WTC11 (cell line): Measurements from ENCODE around the gene GCFC2.

ENCODE experiments used
- ETV6 ChIP-seq: sonication (generic); formaldehyde crosslinking; IDR thresholded peaks from 2 replicates; pipeline ENCODE4 v1.8.1; 2022; ENCODE audit warnings: mild to moderate bottlenecking, missing genetic modification reagents
- IRF2 ChIP-seq: sonication (generic); formaldehyde crosslinking; IDR thresholded peaks from 2 replicates; pipeline ENCODE4 v1.8.0; 2022; ENCODE audit warnings: low read depth, missing genetic modification reagents, borderline replicate concordance
- KAT7 ChIP-seq: sonication (generic); formaldehyde crosslinking; IDR thresholded peaks from 2 replicates; pipeline ENCODE4 v1.8.1; 2023; ENCODE audit warnings: missing genetic modification reagents, mild to moderate bottlenecking, borderline replicate concordance
- MAX ChIP-seq: sonication (generic); formaldehyde crosslinking; IDR thresholded peaks from 2 replicates; pipeline ENCODE4 v1.8.0; 2022; ENCODE audit warnings: mild to moderate bottlenecking, missing genetic modification reagents
- NR2C2 ChIP-seq: sonication (generic); formaldehyde crosslinking; IDR thresholded peaks from 2 replicates; pipeline ENCODE4 v1.8.0; 2022; ENCODE audit warnings: mild to moderate bottlenecking, missing genetic modification reagents
- SP1 ChIP-seq: sonication (generic); formaldehyde crosslinking; conservative IDR thresholded peaks from 2 replicates; pipeline ENCODE4 v1.8.1; 2022; ENCODE audit warnings: missing genetic modification reagents
- TEAD4 ChIP-seq: sonication (generic); formaldehyde crosslinking; IDR thresholded peaks from 2 replicates; pipeline ENCODE4 v1.8.0; 2022; ENCODE audit warnings: mild to moderate bottlenecking, missing genetic modification reagents
- ZNF416 ChIP-seq: fragments of 250-450 bp; sonication (Bioruptor Pico); IDR thresholded peaks from 2 replicates; pipeline ENCODE4 v1.9.0; 2021; ENCODE audit warnings: mild to moderate bottlenecking, inconsistent platforms
- TF ChIP-seq, protein P1 (sequence below): fragments of 200-600 bp; IDR thresholded peaks from 2 replicates; pipeline ENCODE4 v1.8.0; 2022; ENCODE audit warnings: antibody characterized with exemption
- TF ChIP-seq, protein P2 (sequence below): sonication (generic); formaldehyde crosslinking; conservative IDR thresholded peaks from 2 replicates; pipeline ENCODE4 v1.8.1; 2023; ENCODE audit warnings: mild to moderate bottlenecking, low read depth, missing genetic modification reagents, moderate library complexity

DNA sequence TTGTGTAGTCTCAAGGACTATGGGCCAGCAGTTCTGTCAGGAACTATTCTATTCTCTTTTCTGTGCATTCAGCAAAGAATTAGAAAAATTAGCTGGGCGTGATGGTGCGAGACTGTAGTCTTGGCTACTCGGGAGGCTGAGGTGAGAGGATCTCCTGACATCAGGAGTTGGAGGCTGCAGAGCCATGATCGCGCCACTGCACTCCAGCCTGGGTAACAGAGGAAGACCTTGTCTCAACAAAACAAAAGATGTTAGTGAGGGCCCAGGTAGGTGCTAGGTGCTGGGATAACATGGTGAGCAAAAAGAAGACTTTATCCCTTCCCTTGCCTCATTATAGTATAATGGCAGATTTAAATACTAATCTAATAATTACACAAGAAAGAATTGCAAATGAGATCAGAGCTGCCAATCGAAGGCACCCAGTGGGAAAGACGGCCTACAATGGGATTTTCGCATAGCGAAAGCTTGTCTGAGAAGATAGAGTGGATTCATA lies 64.6 kb downstream of the GCFC2 start:
- TF ChIP-seq ETV6 (no peak), MAX (CRISPR knock-in tag) (no peak), TEAD4 (CRISPR knock-in tag) (no peak), KAT7 (CRISPR knock-in tag) (no peak), ZNF416 (CRISPR knock-in tag) (no peak), SP1 (CRISPR knock-in tag) (no peak), NR2C2 (CRISPR knock-in tag) (no peak), IRF2 (CRISPR knock-in tag) (no peak)
- TF ChIP-seq, protein P1, sequence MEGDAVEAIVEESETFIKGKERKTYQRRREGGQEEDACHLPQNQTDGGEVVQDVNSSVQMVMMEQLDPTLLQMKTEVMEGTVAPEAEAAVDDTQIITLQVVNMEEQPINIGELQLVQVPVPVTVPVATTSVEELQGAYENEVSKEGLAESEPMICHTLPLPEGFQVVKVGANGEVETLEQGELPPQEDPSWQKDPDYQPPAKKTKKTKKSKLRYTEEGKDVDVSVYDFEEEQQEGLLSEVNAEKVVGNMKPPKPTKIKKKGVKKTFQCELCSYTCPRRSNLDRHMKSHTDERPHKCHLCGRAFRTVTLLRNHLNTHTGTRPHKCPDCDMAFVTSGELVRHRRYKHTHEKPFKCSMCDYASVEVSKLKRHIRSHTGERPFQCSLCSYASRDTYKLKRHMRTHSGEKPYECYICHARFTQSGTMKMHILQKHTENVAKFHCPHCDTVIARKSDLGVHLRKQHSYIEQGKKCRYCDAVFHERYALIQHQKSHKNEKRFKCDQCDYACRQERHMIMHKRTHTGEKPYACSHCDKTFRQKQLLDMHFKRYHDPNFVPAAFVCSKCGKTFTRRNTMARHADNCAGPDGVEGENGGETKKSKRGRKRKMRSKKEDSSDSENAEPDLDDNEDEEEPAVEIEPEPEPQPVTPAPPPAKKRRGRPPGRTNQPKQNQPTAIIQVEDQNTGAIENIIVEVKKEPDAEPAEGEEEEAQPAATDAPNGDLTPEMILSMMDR = no peak
- TF ChIP-seq, protein P2, sequence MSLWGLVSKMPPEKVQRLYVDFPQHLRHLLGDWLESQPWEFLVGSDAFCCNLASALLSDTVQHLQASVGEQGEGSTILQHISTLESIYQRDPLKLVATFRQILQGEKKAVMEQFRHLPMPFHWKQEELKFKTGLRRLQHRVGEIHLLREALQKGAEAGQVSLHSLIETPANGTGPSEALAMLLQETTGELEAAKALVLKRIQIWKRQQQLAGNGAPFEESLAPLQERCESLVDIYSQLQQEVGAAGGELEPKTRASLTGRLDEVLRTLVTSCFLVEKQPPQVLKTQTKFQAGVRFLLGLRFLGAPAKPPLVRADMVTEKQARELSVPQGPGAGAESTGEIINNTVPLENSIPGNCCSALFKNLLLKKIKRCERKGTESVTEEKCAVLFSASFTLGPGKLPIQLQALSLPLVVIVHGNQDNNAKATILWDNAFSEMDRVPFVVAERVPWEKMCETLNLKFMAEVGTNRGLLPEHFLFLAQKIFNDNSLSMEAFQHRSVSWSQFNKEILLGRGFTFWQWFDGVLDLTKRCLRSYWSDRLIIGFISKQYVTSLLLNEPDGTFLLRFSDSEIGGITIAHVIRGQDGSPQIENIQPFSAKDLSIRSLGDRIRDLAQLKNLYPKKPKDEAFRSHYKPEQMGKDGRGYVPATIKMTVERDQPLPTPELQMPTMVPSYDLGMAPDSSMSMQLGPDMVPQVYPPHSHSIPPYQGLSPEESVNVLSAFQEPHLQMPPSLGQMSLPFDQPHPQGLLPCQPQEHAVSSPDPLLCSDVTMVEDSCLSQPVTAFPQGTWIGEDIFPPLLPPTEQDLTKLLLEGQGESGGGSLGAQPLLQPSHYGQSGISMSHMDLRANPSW (CRISPR knock-in tag) = no peak
